Calu3 (cell line): ENCODE data around the gene CCL22. TPM values are rescaled to one million over a fixed set of nuclear protein-coding genes. Genes with fewer than 3 reads are reported as not detected.
"Not testable (repeated sequence)": the region's sequence is repeated elsewhere in the genome, so short reads cannot be mapped to it uniquely, and the experiment has no call there.

ENCODE experiments used
- BruUV-seq: library from RNA; stranded (reverse); fragments of 400-500 nt; replicated peaks from 2 replicates; lab custom pipeline; 2021; lab: Mats Ljungman, UMichigan
- CTCF ChIA-PET: fragments of 300-600 bp; sonication (Branson Sonifier 250); formaldehyde crosslinking; loops from one replicate; lab custom pipeline; 2022; ENCODE audit warnings: antibody characterized with exemption; lab: Charles Lee
- DNase-seq: peaks from one replicate; pipeline ENCODE4 v3.0.0; 2022
- H3K27ac Mint-ChIP-seq: one replicate; pipeline ENCODE4 v1.8.0; 2022; ENCODE audit warnings: mixed read lengths; ENCODE audit not compliant: unreplicated experiment
- H3K27me3 Mint-ChIP-seq: one replicate; pipeline ENCODE4 v1.8.0; 2022; ENCODE audit warnings: mixed read lengths; ENCODE audit not compliant: unreplicated experiment
- H3K36me3 Mint-ChIP-seq: one replicate; pipeline ENCODE4 v1.8.0; 2022; ENCODE audit warnings: mild to moderate bottlenecking, moderate library complexity, mixed read lengths; ENCODE audit not compliant: insufficient read depth, unreplicated experiment
- H3K4me1 Mint-ChIP-seq: one replicate; pipeline ENCODE4 v1.8.0; 2022; ENCODE audit warnings: mild to moderate bottlenecking, low read depth, mixed read lengths; ENCODE audit not compliant: unreplicated experiment
- H3K4me3 Mint-ChIP-seq: one replicate; pipeline ENCODE4 v1.8.0; 2022; ENCODE audit warnings: mild to moderate bottlenecking, low read depth, moderate library complexity, mixed read lengths; ENCODE audit not compliant: unreplicated experiment
- H3K9me3 Mint-ChIP-seq: one replicate; pipeline ENCODE4 v1.8.0; 2022; ENCODE audit warnings: low read depth, mixed read lengths; ENCODE audit not compliant: unreplicated experiment
- intact Hi-C: fragments of 100-400 bp; cut with micrococcal nuclease; formaldehyde crosslinking; loops from one replicate; pipeline ENCODE4 v1.10.0; 2022; ENCODE audit not compliant: unreplicated experiment
- total RNA-seq: library from RNA; stranded (reverse); gene quantifications from 2 replicates; pipeline ENCODE4 v1.2.3, GENCODE V29; 2022
- TF ChIP-seq, protein P1 (sequence below): fragments of 200-600 bp; IDR thresholded peaks from one replicate; pipeline ENCODE4 v1.8.0; 2022; ENCODE audit warnings: antibody characterized with exemption; ENCODE audit not compliant: unreplicated experiment

Gene CCL22
- total RNA-seq, 1 experiment from 2014 or later, result 2.6 TPM

DNA sequence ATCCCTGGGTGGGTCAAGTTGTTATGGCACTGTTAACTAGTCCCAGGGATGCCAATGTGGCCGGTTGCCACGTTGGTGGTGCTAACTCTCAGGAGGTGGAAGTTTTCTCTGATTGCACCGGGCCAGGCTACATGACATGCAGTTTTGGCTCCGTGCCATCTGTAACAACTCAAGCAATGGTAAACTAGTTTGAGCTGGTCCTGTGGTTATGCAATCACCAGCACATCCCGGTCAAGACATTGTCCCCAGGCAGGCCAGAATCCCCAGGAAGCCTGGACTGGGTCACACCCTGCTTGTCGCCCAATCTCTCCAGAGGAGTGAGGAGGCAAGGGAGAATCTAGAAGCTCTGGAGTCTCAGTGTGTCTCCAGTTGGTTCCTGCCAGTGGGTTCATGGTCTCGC, 35.9 kb downstream of the CCL22 start:
- H3K27ac Mint-ChIP-seq, result peak overlapping the region; percentile 74
- TF ChIP-seq, protein P1, sequence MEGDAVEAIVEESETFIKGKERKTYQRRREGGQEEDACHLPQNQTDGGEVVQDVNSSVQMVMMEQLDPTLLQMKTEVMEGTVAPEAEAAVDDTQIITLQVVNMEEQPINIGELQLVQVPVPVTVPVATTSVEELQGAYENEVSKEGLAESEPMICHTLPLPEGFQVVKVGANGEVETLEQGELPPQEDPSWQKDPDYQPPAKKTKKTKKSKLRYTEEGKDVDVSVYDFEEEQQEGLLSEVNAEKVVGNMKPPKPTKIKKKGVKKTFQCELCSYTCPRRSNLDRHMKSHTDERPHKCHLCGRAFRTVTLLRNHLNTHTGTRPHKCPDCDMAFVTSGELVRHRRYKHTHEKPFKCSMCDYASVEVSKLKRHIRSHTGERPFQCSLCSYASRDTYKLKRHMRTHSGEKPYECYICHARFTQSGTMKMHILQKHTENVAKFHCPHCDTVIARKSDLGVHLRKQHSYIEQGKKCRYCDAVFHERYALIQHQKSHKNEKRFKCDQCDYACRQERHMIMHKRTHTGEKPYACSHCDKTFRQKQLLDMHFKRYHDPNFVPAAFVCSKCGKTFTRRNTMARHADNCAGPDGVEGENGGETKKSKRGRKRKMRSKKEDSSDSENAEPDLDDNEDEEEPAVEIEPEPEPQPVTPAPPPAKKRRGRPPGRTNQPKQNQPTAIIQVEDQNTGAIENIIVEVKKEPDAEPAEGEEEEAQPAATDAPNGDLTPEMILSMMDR, result no peak
- H3K36me3 Mint-ChIP-seq, result peaks cover 7% of the 10 kb centered on the region
- BruUV-seq, result no TSS peak
- peak; percentile 71 for DNase-seq
- peaks cover 33% of the 10 kb centered on the region for H3K4me1 Mint-ChIP-seq
- no peak overlapping the region for H3K4me3 Mint-ChIP-seq
- intact Hi-C loops, result no loop called here
- CTCF ChIA-PET, result interaction anchor here (1.0 to 1.1 kb wide), 2 partner anchors 22 to 53 kb away, joined by 3 to 4 read pairs; no protein-coding TSS in a partner anchor
- H3K27me3 Mint-ChIP-seq, result no peaks in the 10 kb centered on the region
- no peaks in the 10 kb centered on the region for H3K9me3 Mint-ChIP-seq

DNA sequence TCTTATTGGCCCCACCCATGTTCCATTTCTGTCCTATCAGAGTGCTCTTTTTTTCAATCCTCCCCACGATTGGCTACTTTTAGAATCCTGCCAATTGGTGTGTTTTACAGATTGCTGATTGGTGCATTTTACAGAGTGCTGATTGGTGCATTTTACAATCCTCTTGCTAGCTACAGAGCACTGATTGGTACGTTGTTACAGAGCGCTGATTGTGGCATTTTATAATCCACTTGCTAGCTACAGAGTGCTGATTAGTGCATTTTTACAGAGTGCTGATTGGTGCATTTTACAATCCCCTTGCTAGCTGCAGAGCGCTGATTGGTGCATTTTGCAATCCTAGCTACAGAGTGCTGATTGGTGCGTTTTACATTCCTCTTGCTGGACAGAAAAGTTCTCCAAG, 36.4 kb downstream of the CCL22 start:
- TF ChIP-seq, protein P1, result no peak
- no peaks in the 10 kb centered on the region for H3K27me3 Mint-ChIP-seq
- no peaks in the 10 kb centered on the region for H3K9me3 Mint-ChIP-seq
- peaks cover 27% of the 10 kb centered on the region for H3K4me1 Mint-ChIP-seq
- no TSS peak for BruUV-seq
- no peak overlapping the region for H3K4me3 Mint-ChIP-seq
- intact Hi-C loops, result no loop called here
- peaks cover 7% of the 10 kb centered on the region for H3K36me3 Mint-ChIP-seq
- no peak for DNase-seq
- no peak overlapping the region for H3K27ac Mint-ChIP-seq
- CTCF ChIA-PET, result interaction anchor here (0.5 to 1.0 kb wide), 4 partner anchors 12 to 53 kb away, joined by 3 to 4 read pairs (median 4); no protein-coding TSS in a partner anchor

DNA sequence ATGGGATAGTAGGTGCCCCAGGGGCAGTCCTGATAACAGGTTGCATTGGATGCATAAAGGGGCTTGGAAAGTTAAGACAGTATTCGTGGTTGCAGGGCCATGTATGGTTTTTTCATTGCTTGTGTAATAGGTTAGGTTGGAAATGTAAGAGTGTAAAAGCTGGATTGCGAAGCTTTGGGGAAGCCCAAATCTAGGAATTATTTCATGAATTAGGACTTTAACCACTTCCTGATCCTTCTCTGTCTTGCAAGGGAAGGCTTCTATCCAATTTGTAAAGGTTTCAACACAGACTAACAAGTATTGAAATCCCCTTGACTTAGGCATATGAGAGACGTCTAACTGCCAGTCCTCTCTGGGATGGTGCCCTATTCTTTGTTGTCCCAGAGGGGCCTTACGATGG, 38.2 kb downstream of the CCL22 start:
- Mint-ChIP-seq H3K27me3 (no peaks in the 10 kb centered on the region), H3K9me3 (no peaks in the 10 kb centered on the region), H3K4me3 (no peak overlapping the region), H3K36me3 (peaks cover 7% of the 10 kb centered on the region), H3K27ac (no peak overlapping the region), H3K4me1 (peaks cover 16% of the 10 kb centered on the region)
- BruUV-seq, result no TSS peak
- intact Hi-C loops, result no loop called here
- CTCF ChIA-PET, result no interaction called here
- DNase-seq, result no peak
- TF ChIP-seq, protein P1, result no peak

DNA sequence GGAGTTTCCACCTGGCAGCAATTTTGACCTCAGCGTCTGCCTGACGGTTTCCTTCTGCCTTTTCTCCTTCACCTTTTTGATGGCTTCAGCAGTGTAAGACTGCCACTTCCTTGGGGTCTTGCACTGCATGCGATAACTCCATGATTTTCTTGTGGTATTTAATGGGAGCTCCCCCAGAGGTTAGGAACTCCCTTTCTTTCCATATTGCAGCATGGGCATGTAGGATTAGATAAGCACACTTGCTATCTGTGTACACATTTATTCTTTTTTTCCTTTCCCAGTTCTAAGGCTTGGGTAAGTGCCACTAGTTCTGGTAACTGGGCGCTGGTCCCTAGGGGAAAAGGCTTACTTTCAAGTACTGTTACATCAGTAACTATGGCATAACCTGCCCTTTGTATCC, 38.9 kb downstream of the CCL22 start:
- H3K36me3 Mint-ChIP-seq, H3K4me3 Mint-ChIP-seq, CTCF ChIA-PET, H3K27me3 Mint-ChIP-seq, H3K9me3 Mint-ChIP-seq, H3K27ac Mint-ChIP-seq, H3K4me1 Mint-ChIP-seq, intact Hi-C loops, DNase-seq, BruUV-seq: not testable (repeated sequence)

DNA sequence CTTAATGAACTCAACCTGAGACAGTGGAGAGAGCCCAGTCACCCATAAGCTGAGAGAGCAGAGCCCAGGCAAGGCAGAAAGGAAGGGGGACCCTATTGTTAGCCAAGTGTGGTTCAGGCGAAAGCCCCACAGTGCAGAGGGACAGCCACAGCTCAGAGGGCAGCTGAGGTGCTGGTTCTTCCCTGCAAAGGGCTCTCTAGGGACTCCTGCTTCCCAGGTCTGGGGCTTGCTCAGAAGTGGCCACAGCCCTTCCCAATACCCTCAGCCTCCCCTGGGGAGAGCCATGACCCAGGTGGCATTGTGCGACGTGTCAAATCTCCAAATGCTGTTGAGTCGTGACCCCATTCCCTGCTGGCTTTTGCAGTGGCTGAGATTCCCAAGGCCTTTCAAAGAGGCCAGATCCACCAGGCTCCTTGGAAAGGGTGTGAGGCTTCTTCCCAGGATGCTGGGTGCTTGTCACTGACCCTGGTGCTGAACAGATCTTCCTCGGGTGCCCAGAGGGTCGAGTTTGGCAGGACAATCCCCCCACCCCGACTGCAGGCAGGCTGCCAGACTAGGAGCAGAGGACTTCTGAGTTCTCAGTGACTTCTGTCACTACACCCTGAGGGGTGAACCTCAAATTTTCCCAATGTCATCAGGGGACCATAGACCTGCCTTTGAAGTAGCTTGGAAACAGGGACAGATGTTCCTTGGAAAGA, 43.5 kb downstream of the CCL22 start:
- H3K4me1 Mint-ChIP-seq, result peaks cover 11% of the 10 kb centered on the region
- H3K27me3 Mint-ChIP-seq, result peaks cover 23% of the 10 kb centered on the region
- no peak for DNase-seq
- no peak overlapping the region for H3K27ac Mint-ChIP-seq
- H3K9me3 Mint-ChIP-seq, result no peaks in the 10 kb centered on the region
- BruUV-seq, result no TSS peak
- intact Hi-C loops, result no loop called here
- H3K36me3 Mint-ChIP-seq, result no peaks in the 10 kb centered on the region
- TF ChIP-seq, protein P1, result no peak
- CTCF ChIA-PET, result interaction anchor here (0.6 kb wide), 2 partner anchors 60 to 282 kb away, joined by 3 to 5 read pairs; partner anchors contain the start of gene POLR2C
- H3K4me3 Mint-ChIP-seq, result no peak overlapping the region
